Measurements from ENCODE around the gene ENOX1. TPM values are rescaled to one million over a fixed set of nuclear protein-coding genes. Genes with fewer than 3 reads are reported as not detected.

The ENOX1 gene
- total RNA-seq, 1 donor from 2014 or later: 1.1 TPM

- no peaks in the 10 kb centered on the region for H3K9me3 ChIP-seq (ENCODE audit: low read depth)
- Mint-ChIP-seq H3K27me3 (ENCODE audit: insufficient read depth, low read depth) (peaks cover 2% of the 10 kb centered on the region), H3K36me3 (no peaks in the 10 kb centered on the region), H3K9me3 (no peaks in the 10 kb centered on the region), H3K4me3 (no peak overlapping the region), H3K27ac (no peak overlapping the region), H3K4me1 (peaks cover 4% of the 10 kb centered on the region)
- H3K4me1 ChIP-seq: no peaks in the 10 kb centered on the region
- no peaks in the 10 kb centered on the region for H3K36me3 ChIP-seq
- no peaks in the 10 kb centered on the region for H3F3A ChIP-seq (ENCODE audit: low read depth)
- H3K27me3 ChIP-seq: no peaks in the 10 kb centered on the region
- DNase-seq (ENCODE audit: low spot score): no peak
- no peak overlapping the region for H3K9ac ChIP-seq
- H3K79me2 ChIP-seq (ENCODE audit: low read depth): no peaks in the 10 kb centered on the region
- no peak overlapping the region for H3K4me2 ChIP-seq
- no peak overlapping the region for H2AFZ ChIP-seq (replicated peaks)
- H4K20me1 ChIP-seq (ENCODE audit: low read depth): no peaks in the 10 kb centered on the region
- H3K4me3 ChIP-seq: no peak overlapping the region
- H3K27ac ChIP-seq: no peak overlapping the region
- TF ChIP-seq EZH2 (IDR thresholded peaks at IDR 0.05) (no peak), EZH2phosphoT487 (IDR thresholded peaks at IDR 0.05) (no peak), CTCF (IDR thresholded peaks at IDR 0.05) (no peak)
Measured at GRCh38 chr13:43561081-43561480, 225.7 kb downstream of the ENOX1 start.

GRCh38 chr13:43558939-43559338 lies 227.8 kb downstream of the ENOX1 start:
- Histone ChIP-seq H2AFZ (replicated peaks) (no peak overlapping the region), H4K20me1 (ENCODE audit: low read depth) (no peaks in the 10 kb centered on the region), H3F3A (ENCODE audit: low read depth) (no peaks in the 10 kb centered on the region), H3K4me1 (no peaks in the 10 kb centered on the region), H3K36me3 (no peaks in the 10 kb centered on the region), H3K27me3 (no peaks in the 10 kb centered on the region), H3K27ac (no peak overlapping the region), H3K4me2 (no peak overlapping the region), H3K4me3 (no peak overlapping the region), H3K79me2 (ENCODE audit: low read depth) (no peaks in the 10 kb centered on the region), H3K9ac (no peak overlapping the region), H3K9me3 (ENCODE audit: low read depth) (no peaks in the 10 kb centered on the region)
- Mint-ChIP-seq H3K27ac (peak overlapping the region; percentile 39), H3K36me3 (no peaks in the 10 kb centered on the region), H3K9me3 (no peaks in the 10 kb centered on the region), H3K4me3 (no peak overlapping the region), H3K4me1 (no peaks in the 10 kb centered on the region), H3K27me3 (ENCODE audit: insufficient read depth, low read depth) (peaks cover 2% of the 10 kb centered on the region)
- no peak for TF ChIP-seq CTCF (IDR thresholded peaks at IDR 0.05)
- no peak for TF ChIP-seq EZH2 (IDR thresholded peaks at IDR 0.05)
- no peak for TF ChIP-seq EZH2phosphoT487 (IDR thresholded peaks at IDR 0.05)
- no peak for DNase-seq (ENCODE audit: low spot score)

GRCh38 chr13:43558326-43558725 lies 228.4 kb downstream of the ENOX1 start:
- TF ChIP-seq CTCF (IDR thresholded peaks at IDR 0.05): no peak
- TF ChIP-seq EZH2phosphoT487 (IDR thresholded peaks at IDR 0.05): no peak
- no peak for TF ChIP-seq EZH2 (IDR thresholded peaks at IDR 0.05)
- H3K4me3 Mint-ChIP-seq: no peak overlapping the region
- H4K20me1 ChIP-seq (ENCODE audit: low read depth): no peaks in the 10 kb centered on the region
- peaks cover 1% of the 10 kb centered on the region for H3K4me1 Mint-ChIP-seq
- H3K27me3 Mint-ChIP-seq (ENCODE audit: insufficient read depth, low read depth): peaks cover 2% of the 10 kb centered on the region
- H3K27me3 ChIP-seq: no peaks in the 10 kb centered on the region
- no peaks in the 10 kb centered on the region for H3K9me3 Mint-ChIP-seq
- H3K36me3 ChIP-seq: no peaks in the 10 kb centered on the region
- no peak overlapping the region for H2AFZ ChIP-seq (replicated peaks)
- no peaks in the 10 kb centered on the region for H3K36me3 Mint-ChIP-seq
- no peak overlapping the region for H3K27ac ChIP-seq
- H3K79me2 ChIP-seq (ENCODE audit: low read depth): no peaks in the 10 kb centered on the region
- no peak overlapping the region for H3K4me2 ChIP-seq
- no peak for DNase-seq (ENCODE audit: low spot score)
- no peaks in the 10 kb centered on the region for H3F3A ChIP-seq (ENCODE audit: low read depth)
- no peak overlapping the region for H3K9ac ChIP-seq
- no peaks in the 10 kb centered on the region for H3K9me3 ChIP-seq (ENCODE audit: low read depth)
- no peak overlapping the region for H3K4me3 ChIP-seq
- no peaks in the 10 kb centered on the region for H3K4me1 ChIP-seq
- no peak overlapping the region for H3K27ac Mint-ChIP-seq
